GM18907 (cell line): Measurements from ENCODE around the gene SUN3.
"Not testable (repeated sequence)": the region's sequence is repeated elsewhere in the genome, so short reads cannot be mapped to it uniquely, and the experiment has no call there.

Experiments used
- ATAC-seq: cut with Tn5 transposase; IDR thresholded peaks from one replicate; pipeline ENCODE4 v1.9.1; 2021; ENCODE audit warnings: mild to moderate bottlenecking, moderate library complexity; ENCODE audit not compliant: unreplicated experiment

The SUN3 gene

DNA sequence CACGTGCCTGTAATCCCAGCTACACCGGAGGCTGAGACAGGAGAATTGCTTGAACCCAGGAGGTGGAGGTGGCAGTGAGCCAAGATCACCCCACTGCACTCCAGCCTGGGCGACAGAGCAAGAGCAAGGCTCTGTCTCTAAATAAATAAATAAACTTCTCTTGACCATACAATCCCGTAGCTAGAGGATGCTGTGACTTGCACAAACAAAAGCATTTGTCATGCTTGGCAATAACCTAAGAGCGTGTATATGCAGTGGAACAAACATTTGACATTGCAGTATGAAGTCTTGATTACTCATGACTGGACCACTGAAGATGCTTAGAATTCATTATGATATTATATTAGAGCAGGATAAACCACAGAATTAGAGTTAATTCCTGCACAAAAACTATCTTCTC lies 5.0 kb upstream of the SUN3 start:
- no peak for ATAC-seq

DNA sequence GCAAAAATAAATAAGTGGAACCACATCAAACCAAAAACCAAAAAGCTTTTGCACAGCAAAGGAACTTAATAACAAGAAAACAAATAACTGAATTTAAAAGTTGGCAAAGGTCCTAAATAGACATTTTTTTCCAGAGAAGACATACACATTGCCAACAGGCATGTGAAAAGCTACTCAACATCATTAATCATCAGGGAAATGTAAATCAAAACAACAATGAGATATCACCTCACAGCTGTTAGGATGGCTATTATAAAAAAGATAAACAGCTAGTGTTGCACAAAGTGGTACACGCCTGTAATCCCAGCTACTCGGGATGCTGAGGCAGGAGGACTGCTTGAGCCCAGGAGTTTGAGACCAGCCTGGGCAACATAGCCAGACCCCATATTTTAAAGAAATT lies 2.2 kb upstream of the SUN3 start:
- ATAC-seq: no peak

GRCh38 chr7:48025624-48026023 lies 3.3 kb downstream of the SUN3 start:
- no peak for ATAC-seq

DNA sequence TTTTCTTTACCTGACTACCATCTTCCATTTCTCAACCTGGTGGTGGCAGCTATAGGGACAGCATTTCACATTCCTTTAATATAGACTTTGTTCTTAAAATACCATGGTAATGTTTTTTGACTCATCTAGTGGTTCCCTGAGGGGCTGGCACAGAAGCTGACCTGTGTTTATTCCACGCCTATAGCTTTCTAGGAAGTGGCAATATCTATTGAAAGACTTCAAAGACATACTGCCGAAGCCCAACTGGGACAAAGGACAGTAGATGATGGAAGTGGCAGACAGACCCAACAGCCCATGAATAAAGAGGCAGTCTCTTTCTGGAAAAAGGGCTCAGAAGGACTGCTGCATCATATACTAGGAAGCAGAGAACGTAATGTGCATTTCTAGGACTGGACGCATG lies 11.2 kb downstream of the SUN3 start:
- no peak for ATAC-seq

DNA sequence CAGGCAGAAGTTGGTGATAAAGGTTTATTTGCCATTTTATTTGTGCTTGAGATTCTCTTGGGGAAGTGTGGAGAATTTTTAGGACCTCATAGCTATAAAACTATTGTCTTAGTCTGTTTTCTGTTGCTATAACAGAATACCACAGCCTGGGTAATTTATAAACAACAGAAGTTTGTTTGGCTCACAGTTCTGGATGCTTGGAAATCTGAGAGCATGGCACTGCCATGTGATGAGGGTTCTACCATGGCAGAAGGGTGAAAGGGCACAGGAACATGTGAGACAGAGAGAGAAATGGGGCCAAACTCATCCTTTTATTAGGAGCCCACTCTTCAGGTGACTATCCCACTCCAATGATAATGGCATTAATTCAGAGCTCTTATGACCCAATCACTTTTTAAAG lies 12.3 kb downstream of the SUN3 start:
- no peak for ATAC-seq

DNA sequence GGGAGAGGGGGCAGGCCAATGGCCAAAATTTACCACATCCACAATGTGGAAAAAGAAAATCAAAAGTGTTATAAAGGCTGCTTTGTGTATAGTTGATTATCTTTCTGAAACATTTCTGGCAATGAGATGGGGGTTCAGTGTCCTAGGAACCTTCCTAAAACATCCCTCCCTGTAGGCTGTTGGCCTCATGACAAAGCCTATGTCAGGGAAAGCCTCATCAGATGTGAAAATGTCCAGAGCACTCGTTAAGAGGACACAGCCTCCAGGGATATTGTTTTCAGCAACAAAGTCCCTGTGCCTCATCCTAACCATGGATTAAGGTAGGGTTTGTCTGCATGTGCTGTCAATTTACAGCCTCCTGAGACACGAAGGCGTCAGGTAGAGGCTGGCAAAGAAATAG lies 17.0 kb downstream of the SUN3 start:
- ATAC-seq: no peak

- ATAC-seq: no peak
Observed at GRCh38 chr7:48011323-48011722, 17.6 kb downstream of the SUN3 start.

DNA sequence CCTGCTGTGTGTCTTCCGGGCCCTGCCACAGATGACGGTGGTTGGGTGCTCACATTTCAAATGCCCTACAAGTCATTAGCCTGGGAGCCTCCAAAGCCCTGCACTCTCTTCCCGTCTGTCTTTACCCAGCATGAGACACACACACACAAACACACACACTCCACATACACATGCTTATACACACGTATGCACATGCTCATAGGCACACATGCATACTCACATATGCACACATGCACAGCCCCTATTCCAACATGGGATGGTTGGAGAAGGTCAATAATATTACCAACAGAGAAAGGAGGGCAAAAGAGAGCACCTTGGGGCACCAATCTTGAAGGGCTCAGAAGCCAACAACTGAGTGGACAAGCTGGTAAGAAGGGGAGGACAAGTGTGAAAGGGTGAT lies 19.0 kb downstream of the SUN3 start:
- no peak for ATAC-seq

- ATAC-seq: no peak
Observed at GRCh38 chr7:48009257-48009656, 19.6 kb downstream of the SUN3 start.

GRCh38 chr7:48006866-48007265 lies 22.0 kb downstream of the SUN3 start:
- ATAC-seq: no peak

GRCh38 chr7:48004638-48005037 lies 24.3 kb downstream of the SUN3 start:
- ATAC-seq: no peak

- no peak for ATAC-seq
Observed at GRCh38 chr7:48004032-48004431, 24.9 kb downstream of the SUN3 start.

DNA sequence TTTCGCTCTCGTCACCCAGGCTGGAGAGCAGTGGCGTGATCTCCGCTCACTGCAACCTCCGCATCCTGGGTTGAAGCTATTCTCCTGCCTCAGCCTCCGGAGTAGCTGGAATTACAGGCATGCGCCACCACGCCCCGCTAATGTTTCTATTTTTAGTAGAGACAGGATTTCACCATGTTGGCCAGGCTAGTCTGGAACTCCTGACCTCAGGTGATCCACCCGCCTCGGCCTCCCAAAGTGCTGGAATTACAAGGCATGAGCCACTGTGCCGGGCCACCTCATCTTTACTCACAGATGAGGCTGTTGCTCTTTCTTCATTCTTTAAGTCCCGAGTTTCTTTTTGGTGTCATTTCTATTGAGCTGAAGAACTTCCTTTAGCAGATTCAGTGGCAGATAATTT lies 28.7 kb downstream of the SUN3 start:
- ATAC-seq: not testable (repeated sequence)

- ATAC-seq: no peak
Observed at GRCh38 chr7:47999413-47999812, 29.5 kb downstream of the SUN3 start.

DNA sequence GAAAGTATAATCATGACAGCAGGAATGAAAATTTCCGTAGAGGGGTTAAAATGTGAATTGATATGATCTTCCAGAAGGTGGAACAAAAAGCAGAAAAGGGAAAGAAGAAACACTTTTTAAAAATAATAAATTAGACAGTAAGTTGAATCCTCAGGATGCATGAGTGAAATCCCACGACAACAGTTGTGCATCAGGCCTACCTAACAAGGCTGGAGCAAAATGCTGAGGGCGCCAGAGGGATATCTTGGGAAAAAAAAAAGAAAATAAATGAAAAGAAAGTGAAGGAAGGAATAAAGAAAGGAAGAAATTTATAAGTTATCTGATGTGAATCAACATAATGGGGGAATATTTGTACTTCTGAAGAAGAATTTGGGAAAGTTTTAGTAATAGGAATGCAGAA lies 36.5 kb downstream of the SUN3 start:
- ATAC-seq: no peak

GRCh38 chr7:47991741-47992311 lies 37.1 kb downstream of the SUN3 start:
- peak; percentile 99 for ATAC-seq

DNA sequence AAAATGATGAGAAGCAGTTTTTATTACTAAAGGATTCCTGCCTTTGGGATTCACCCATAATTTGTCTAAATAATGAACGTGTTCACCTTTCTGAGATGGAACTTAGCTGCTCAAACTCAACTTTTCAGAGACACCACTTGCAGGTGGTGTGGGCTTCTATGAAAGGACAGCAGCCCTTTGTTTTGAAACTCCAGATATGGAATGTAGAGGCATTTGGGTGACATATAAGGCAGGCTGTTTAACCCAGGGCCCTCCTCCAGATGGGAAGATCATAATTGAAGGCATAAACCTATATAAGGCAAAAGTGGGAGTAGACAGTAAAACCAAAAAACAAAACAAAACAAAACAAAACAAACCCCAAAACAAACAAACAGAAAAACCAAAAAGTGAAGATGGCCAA lies 37.6 kb downstream of the SUN3 start:
- no peak for ATAC-seq

DNA sequence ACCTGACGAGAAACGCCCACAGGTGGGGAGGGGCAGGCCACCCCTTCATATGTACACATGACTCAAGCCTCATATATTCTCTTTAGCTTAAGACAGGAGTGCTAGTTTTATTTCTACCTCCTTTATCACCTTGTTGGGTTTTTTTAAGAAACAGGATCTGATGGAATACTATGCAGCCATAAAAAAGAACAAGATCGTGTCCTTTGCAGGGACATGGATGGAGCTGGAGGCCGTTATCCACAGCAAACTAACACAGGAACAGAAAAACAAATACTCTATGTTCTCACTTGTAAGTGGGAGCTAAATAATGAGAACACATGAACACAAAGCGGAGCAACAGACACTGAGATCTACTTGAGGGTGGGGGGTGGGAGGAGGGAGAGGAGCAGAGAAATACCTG lies 38.3 kb downstream of the SUN3 start:
- ATAC-seq: no peak

DNA sequence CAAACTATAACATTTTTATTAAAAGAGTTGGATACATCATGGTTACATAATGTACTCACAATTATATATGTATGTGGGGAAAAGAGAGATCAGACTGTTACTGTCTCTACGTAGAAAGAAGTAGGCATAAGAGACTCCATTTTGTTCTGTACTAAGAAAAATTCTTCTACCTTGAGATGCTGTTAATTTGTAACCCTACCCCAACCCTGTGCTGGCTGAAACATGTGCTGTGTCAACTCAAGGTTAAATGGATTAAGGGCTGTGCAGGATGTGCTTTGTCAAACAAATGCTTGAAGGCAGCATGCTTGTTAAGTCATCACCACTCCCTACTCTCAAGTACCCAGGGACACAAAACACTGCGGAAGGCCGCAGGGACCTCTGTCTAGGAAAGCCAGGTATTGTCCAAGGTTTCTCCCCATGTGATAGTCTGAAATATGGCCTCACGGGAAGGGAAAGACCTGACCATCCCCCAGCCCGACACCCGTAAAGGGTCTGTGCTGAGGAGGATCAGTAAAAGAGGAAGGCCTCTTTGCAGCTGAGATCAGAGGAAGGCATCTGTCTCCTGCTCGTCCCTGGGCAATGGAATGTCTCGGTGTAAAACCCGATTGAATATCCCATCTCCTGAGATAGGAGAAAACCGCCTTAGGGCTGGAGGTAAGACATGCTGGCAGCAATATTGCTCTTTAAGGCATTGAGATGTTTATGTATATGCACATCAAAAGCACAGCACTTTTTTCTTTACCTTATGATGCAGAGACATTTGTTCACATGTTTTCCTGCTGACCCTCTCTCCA lies 39.1 kb downstream of the SUN3 start:
- ATAC-seq: not testable (repeated sequence)

DNA sequence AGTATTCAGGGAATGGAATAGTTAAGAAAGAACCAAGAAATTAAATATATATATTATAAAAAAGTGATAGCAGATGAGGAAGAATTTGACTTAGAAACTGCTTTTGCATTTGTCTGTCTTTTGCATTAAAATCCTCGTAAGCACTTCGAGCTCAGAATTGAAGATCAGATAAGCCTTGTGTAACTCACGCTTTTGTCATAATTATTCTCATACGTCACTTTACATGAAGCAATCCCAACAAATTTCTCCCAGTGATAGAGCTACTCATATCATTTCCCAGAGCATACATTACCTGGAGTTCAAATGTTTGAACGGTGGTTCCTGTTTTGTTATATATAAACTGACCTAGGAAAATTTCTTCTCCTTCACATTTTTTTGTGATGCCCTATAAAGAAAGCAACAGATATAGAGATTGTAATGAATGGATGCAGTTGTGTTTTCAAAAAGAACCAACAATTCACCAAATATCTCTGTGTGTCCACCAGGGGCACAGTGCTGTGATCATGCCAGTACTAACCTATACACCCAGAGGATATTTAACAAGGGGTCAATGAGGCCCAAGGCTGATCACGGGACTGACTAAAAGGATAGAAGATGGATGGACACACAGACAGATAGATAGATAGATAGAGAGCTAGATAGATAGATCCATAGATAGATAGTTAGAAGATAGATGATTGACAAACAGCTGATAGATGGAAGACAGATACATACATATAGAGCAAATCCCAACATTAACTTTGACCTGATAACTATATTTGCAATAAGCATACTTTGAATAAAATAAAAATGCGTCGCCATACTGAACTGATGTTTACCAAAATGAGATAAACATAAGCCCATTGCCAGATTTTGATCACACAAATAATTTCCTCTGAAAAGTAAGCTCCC lies 40.2 kb downstream of the SUN3 start:
- ATAC-seq: no peak

GRCh38 chr7:47982610-47983009 lies 46.3 kb downstream of the SUN3 start:
- ATAC-seq: no peak

DNA sequence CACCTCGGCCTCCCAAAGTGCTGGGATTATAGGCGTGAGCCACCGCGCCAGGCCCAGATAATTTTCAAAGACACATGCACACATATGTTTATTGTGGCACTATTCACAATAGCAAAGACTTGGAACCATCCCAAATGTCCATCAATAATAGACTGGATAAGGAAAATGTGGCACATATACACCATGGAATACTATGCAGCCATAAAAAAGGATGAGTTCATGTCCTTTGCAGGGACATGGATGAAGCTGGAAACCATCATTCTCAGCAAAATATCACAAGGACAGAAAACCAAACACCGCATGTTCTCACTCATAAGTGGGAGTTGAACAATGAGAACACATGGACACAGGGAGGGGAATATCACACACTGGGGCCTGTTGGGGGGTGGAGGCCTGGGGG lies 48.3 kb downstream of the SUN3 start:
- not testable (repeated sequence) for ATAC-seq
